BJ (cell line): ENCODE data around the gene ZNF492. TPM values are rescaled to one million over a fixed set of nuclear protein-coding genes. Genes with fewer than 3 reads are reported as not detected.

Experiments
- CTCF ChIA-PET: fragments of 350-600 bp; formaldehyde crosslinking; extraction: SDS; loops from one replicate; lab custom pipeline; 2021; ENCODE audit warnings: antibody characterized with exemption, inconsistent platforms; lab: Yijun Ruan, JAX
- POLR2A ChIA-PET: fragments of 300-600 bp; sonication (Branson Sonifier 250); formaldehyde crosslinking; extraction: SDS; loops from one replicate; lab custom pipeline; 2021; ENCODE audit warnings: antibody characterized with exemption; lab: Charles Lee
- DNase-seq: peaks from one replicate; pipeline ENCODE4 v3.0.0-alpha.2; 2011; ENCODE audit warnings: low read depth
- H3K27me3 ChIP-seq: 2 replicates; pipeline ENCODE4 v1.6.0; 2011; ENCODE audit warnings: low read length; ENCODE audit not compliant: control insufficient read depth, insufficient read depth
- H3K36me3 ChIP-seq: 2 replicates; pipeline ENCODE4 v1.5.1; 2011; ENCODE audit warnings: low read length; ENCODE audit not compliant: control insufficient read depth, insufficient read depth
- H3K4me3 ChIP-seq: 2 replicates; pipeline ENCODE4 v1.5.1; 2011; ENCODE audit warnings: low read depth, mild to moderate bottlenecking, control low read depth, low read length
- CTCF ChIP-seq: IDR thresholded peaks from 2 replicates; pipeline ENCODE4 v1.5.1; 2011; ENCODE audit warnings: low read depth, mild to moderate bottlenecking, control low read depth, inconsistent platforms, low read length, moderate library complexity; ENCODE audit not compliant: insufficient read depth
- polyA plus RNA-seq: library from polyadenylated mRNA; depleted of rRNA; stranded (reverse); fragments of >200 nt; gene quantifications from 2 replicates; pipeline ENCODE4 v1.2.3, GENCODE V29; 2011

Gene ZNF492
- polyA plus RNA-seq, 1 experiment = 0.07 TPM

DNA sequence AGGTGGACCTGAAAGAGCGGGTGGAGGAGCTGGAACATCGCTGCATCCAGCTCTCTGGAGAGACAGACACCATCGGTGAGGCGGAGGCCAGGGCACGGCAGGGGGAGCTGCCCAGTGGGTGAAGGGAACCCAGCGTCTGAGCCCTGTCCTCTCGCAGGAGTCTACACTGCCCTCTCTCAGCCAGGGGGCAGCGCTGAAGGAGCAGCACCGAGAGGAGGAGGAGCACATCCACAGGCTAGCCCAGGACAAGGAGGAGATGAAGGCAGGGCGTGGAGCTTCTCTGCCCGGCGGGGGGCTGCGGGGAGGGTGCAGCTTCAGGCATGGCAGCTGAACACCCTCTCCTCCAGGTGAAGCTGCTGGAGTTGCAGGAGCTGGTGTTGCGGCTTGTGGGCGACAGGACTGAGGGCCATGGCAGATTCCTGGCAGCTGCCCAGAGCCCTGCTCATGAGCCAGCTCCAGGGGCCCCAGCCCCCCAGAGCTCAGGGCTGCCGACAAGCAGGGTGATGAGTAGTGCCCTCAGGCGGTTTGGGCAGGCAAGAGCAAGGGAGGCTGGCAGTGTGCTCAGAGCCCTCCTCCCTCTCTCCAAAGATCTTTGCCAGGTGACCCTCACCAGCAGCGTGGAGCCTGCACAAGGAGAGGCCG, 31.4 kb upstream of the ZNF492 start:
- CTCF ChIA-PET = no interaction called here
- H3K27me3 ChIP-seq = no peaks in the 10 kb centered on the region
- no peaks in the 10 kb centered on the region for H3K36me3 ChIP-seq
- no peak for DNase-seq
- no peak for TF ChIP-seq CTCF
- POLR2A ChIA-PET = no interaction called here
- H3K4me3 ChIP-seq = no peak overlapping the region

GRCh38 chr19:22603518-22604440, 30.3 kb upstream of the ZNF492 start:
- ChIA-PET POLR2A (no interaction called here), CTCF (no interaction called here)
- H3K36me3 ChIP-seq = no peaks in the 10 kb centered on the region
- TF ChIP-seq CTCF = no peak
- DNase-seq = no peak
- no peak overlapping the region for H3K4me3 ChIP-seq
- no peaks in the 10 kb centered on the region for H3K27me3 ChIP-seq

- no peaks in the 10 kb centered on the region for H3K36me3 ChIP-seq
- CTCF ChIA-PET = no interaction called here
- no peak overlapping the region for H3K4me3 ChIP-seq
- no peak for TF ChIP-seq CTCF
- DNase-seq = no peak
- POLR2A ChIA-PET = no interaction called here
- H3K27me3 ChIP-seq = no peaks in the 10 kb centered on the region
Measured at GRCh38 chr19:22604571-22605274, 29.4 kb upstream of the ZNF492 start.

DNA sequence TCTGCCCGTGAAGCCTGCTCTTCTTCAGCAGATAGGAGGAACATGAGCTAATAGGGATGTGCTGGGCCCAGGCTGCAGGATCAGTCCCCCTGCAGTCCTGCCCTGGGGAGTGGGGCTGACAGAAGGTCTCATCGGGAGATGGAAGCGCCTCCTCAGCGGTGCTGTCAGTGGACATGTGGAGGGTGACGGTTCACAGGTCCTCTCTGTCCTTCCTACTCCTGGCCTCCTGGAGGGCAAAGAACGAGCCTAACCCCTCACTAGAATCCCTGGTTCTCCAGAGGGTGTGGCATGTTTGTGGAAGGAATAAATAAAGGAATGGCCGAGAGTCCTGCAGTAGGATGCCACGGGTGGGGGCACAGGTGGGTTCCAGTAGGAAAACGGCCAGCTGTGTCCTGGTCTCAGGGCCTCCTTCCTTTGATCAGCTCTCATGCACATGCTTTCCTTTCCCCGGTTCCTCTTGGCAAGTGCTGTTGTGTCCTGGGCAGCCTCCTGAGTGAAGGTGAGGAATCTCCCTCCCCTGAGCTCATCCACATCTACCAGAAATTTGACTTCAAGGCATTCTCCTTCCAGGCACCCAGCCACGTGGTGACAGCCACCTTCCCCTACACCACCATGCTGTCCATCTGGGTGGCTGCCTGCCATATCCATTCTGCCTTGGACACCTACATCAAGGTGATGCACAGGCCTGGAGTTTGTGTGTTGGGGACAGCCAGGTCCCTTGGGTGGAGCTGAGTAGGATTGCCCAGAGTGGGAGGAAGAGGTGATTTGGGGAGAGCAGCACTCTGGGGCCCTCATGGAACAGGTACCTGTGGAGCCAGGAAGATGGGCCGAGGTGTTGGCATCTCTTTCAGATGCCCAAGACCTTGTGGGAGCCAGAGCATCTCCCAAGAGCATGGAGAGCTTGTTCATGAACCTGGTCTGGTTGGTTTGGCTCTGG, 28.6 kb upstream of the ZNF492 start:
- no peak for DNase-seq
- no peak for TF ChIP-seq CTCF
- no peak overlapping the region for H3K4me3 ChIP-seq
- POLR2A ChIA-PET = no interaction called here
- CTCF ChIA-PET = no interaction called here
- no peaks in the 10 kb centered on the region for H3K27me3 ChIP-seq
- H3K36me3 ChIP-seq = no peaks in the 10 kb centered on the region
